HCT116 (cell line): Measurements from ENCODE around the gene STRIT1. TPM values are rescaled to one million over a fixed set of nuclear protein-coding genes. Genes with fewer than 3 reads are reported as not detected.

ENCODE experiments used
- ATAC-seq: fragments of 200-7000 bp; cut with Tn5 transposase; 2 replicates; pipeline ENCODE4 v1.9.1; 2020; ENCODE audit warnings: mild to moderate bottlenecking, moderate library complexity
- BruUV-seq: library from RNA; stranded (reverse); fragments of 400-500 nt; replicated peaks from 2 replicates; lab custom pipeline; 2021; lab: Mats Ljungman, UMichigan
- CTCF ChIA-PET: fragments of 300-600 bp; sonication (Branson Sonifier 250); formaldehyde crosslinking; loops from one replicate; lab custom pipeline; 2021; ENCODE audit warnings: antibody characterized with exemption; lab: Charles Lee
- POLR2A ChIA-PET: fragments of 300-600, 350-600 bp; sonication (Branson Sonifier 250); formaldehyde crosslinking; loops from one replicate; lab custom pipeline; 2021; ENCODE audit warnings: antibody characterized with exemption; lab: Charles Lee
- RAD21 ChIA-PET, 2 experiments: fragments of 300-600 bp; sonication (Branson Sonifier 250); formaldehyde crosslinking; loops; one replicate each; lab custom pipeline; 2023; ENCODE audit warnings: low total read pairs in 2 of 2; ENCODE audit not compliant: uncharacterized antibody in 2 of 2, unreplicated experiment in 2 of 2, low non-redundant PET in 1 of 2; lab: Charles Lee
- DNase-seq: peaks from one replicate; pipeline ENCODE4 v3.0.0-alpha.2; 2010; ENCODE audit warnings: low read depth, low spot score
- H2AFZ ChIP-seq: fragments of 200-600 bp; shearing (Covaris generic), sonication (generic); 2 replicates; pipeline ENCODE4 v1.6.1; 2017; ENCODE audit warnings: low read depth, mixed run types, mixed read lengths, antibody characterized with exemption, low read length; ENCODE audit not compliant: poor library complexity, severe bottlenecking
- H3K27ac ChIP-seq: 2 replicates; pipeline ENCODE4 v1.5.1; 2012; ENCODE audit warnings: low read depth, low read length
- H3K27me3 ChIP-seq: fragments of 200-600 bp; sonication (generic); 2 replicates; pipeline ENCODE4 v1.6.1; 2016; ENCODE audit warnings: mixed run types, low read length, mixed read lengths; ENCODE audit not compliant: insufficient read depth
- H3K36me3 ChIP-seq, 2 experiments: fragments of 200-500 bp in 1 of 2; fragments of 200-600 bp in 1 of 2; sonication (Bioruptor generic) in 1 of 2; sonication (generic) in 1 of 2; 2 replicates each; pipeline versions ENCODE4 v1.5.1 to v1.6.1; 2014 to 2016; ENCODE audit warnings: low read length in 2 of 2, inconsistent platforms in 1 of 2, mixed read lengths in 1 of 2, mixed run types in 1 of 2; ENCODE audit not compliant: insufficient read depth in 2 of 2, control insufficient read depth in 1 of 2
- H3K4me1 ChIP-seq, 2 experiments: fragments of 200-600 bp in 1 of 2; sonication (generic) in 1 of 2; 2 replicates each; pipeline versions ENCODE4 v1.5.1 to v1.6.1; 2012 to 2017; ENCODE audit warnings: low read length in 2 of 2, inconsistent platforms in 1 of 2, mild to moderate bottlenecking in 1 of 2, mixed read lengths in 1 of 2, mixed run types in 1 of 2, moderate library complexity in 1 of 2; ENCODE audit not compliant: insufficient read depth in 2 of 2, control insufficient read depth in 1 of 2
- H3K4me2 ChIP-seq: fragments of 200-600 bp; sonication (generic); 2 replicates; pipeline ENCODE4 v1.6.1; 2017; ENCODE audit warnings: mixed run types, low read length, mixed read lengths
- H3K4me3 ChIP-seq, 2 experiments: fragments of 200-600 bp in 1 of 2; sonication (generic) in 1 of 2; replicated peaks in 1 of 2; 2 replicates each; pipeline ENCODE4 v1.5.1; 2011 to 2016; ENCODE audit warnings: low read length in 2 of 2, control low read depth in 1 of 2, low read depth in 1 of 2, mild to moderate bottlenecking in 1 of 2, mixed read lengths in 1 of 2, mixed run types in 1 of 2
- H3K79me2 ChIP-seq: fragments of 200-600 bp; sonication (generic); 2 replicates; pipeline ENCODE4 v1.6.1; 2017; ENCODE audit warnings: mild to moderate bottlenecking, mixed run types, low read length, moderate library complexity, mixed read lengths; ENCODE audit not compliant: insufficient read depth
- H3K9ac ChIP-seq: fragments of 200-600 bp; sonication (generic); 2 replicates; pipeline ENCODE4 v1.6.1; 2016; ENCODE audit warnings: low read length, mixed read lengths
- H3K9me2 ChIP-seq: fragments of 200-600 bp; sonication (generic), shearing (Covaris generic); 2 replicates; pipeline ENCODE4 v1.6.1; 2017; ENCODE audit warnings: mixed run types, mild to moderate bottlenecking, moderate library complexity; ENCODE audit not compliant: insufficient read depth
- H3K9me3 ChIP-seq, 2 experiments: fragments of 200-500 bp in 1 of 2; fragments of 200-600 bp in 1 of 2; sonication (Bioruptor generic) in 1 of 2; sonication (generic) in 1 of 2; 2 replicates each; pipeline ENCODE4 v1.6.1; 2014 to 2017; ENCODE audit warnings: low read length in 2 of 2, mixed read lengths in 2 of 2, inconsistent platforms in 1 of 2, low read depth in 1 of 2, mild to moderate bottlenecking in 1 of 2, mixed run types in 1 of 2, moderate library complexity in 1 of 2; ENCODE audit not compliant: control insufficient read depth in 1 of 2, insufficient read depth in 1 of 2
- H4K20me1 ChIP-seq: fragments of 200-600 bp; sonication (generic), shearing (Covaris generic); 2 replicates; pipeline ENCODE4 v1.6.1; 2017; ENCODE audit warnings: mixed run types, mild to moderate bottlenecking, moderate library complexity; ENCODE audit not compliant: insufficient read depth
- ATF3 ChIP-seq: IDR thresholded peaks from 2 replicates; pipeline ENCODE4 v1.6.1; 2012
- CEBPB ChIP-seq: IDR thresholded peaks from 2 replicates; pipeline ENCODE4 v1.6.1; 2012; ENCODE audit warnings: low read depth
- EGR1 ChIP-seq: IDR thresholded peaks from 2 replicates; pipeline ENCODE4 v1.6.1; 2012; ENCODE audit warnings: low read depth
- ELF1 ChIP-seq: IDR thresholded peaks from 2 replicates; pipeline ENCODE4 v1.6.1; 2012; ENCODE audit warnings: low read depth, borderline replicate concordance
- EZH2 ChIP-seq: fragments of 200-600 bp; sonication (generic); IDR thresholded peaks from 2 replicates; pipeline ENCODE4 v1.6.1; 2017; ENCODE audit warnings: antibody characterized with exemption, mixed run types
- EZH2phosphoT487 ChIP-seq: fragments of 200-600 bp; IDR thresholded peaks from 2 replicates; pipeline ENCODE4 v1.6.1; 2018; ENCODE audit warnings: antibody characterized with exemption, borderline replicate concordance
- FOSL1 ChIP-seq: IDR thresholded peaks from 2 replicates; pipeline ENCODE4 v1.6.1; 2012; ENCODE audit warnings: low read depth
- MAX ChIP-seq: IDR thresholded peaks from 2 replicates; pipeline ENCODE4 v1.6.1; 2012
- POLR2A ChIP-seq: IDR thresholded peaks from 2 replicates; pipeline ENCODE4 v1.7.0; 2011; ENCODE audit warnings: borderline replicate concordance; ENCODE audit not compliant: insufficient read depth, insufficient read length; ENCODE audit errors: extremely low read depth
- REST ChIP-seq: IDR thresholded peaks from 2 replicates; pipeline ENCODE4 v1.6.1; 2012; ENCODE audit warnings: low read depth
- SP1 ChIP-seq: IDR thresholded peaks from 2 replicates; pipeline ENCODE4 v1.6.1; 2012; ENCODE audit warnings: low read depth
- SRF ChIP-seq: IDR thresholded peaks from 2 replicates; pipeline ENCODE4 v1.6.1; 2012; ENCODE audit warnings: low read depth
- TCF7L2 ChIP-seq: IDR thresholded peaks from 2 replicates; pipeline ENCODE4 v1.7.0; 2011; ENCODE audit warnings: borderline replicate concordance, inconsistent platforms; ENCODE audit not compliant: insufficient read depth, insufficient read length; ENCODE audit errors: extremely low read depth
- YY1 ChIP-seq: IDR thresholded peaks from 2 replicates; pipeline ENCODE4 v1.6.1; 2011; ENCODE audit warnings: low read length, low read depth, moderate library complexity, mild to moderate bottlenecking; ENCODE audit not compliant: insufficient replicate concordance; ENCODE audit errors: extremely low read depth
- ZBTB33 ChIP-seq: IDR thresholded peaks from 2 replicates; pipeline ENCODE4 v1.6.1; 2011; ENCODE audit warnings: mild to moderate bottlenecking, low read length, moderate library complexity; ENCODE audit not compliant: insufficient replicate concordance; ENCODE audit errors: extremely low read depth
- ZFX ChIP-seq: fragments of 450-650 bp; IDR thresholded peaks from 2 replicates; pipeline ENCODE4 v1.6.1; 2017
- ZNF274 ChIP-seq: fragments of 200-500 bp; sonication (Bioruptor generic); IDR thresholded peaks from 2 replicates; pipeline ENCODE4 v1.6.1; 2014; ENCODE audit warnings: mild to moderate bottlenecking, low read depth, low read length, inconsistent platforms
- intact Hi-C: fragments of 100-400 bp; cut with micrococcal nuclease; formaldehyde crosslinking; loops from 2 replicates; pipeline ENCODE4 v1.10.0; 2022
- total RNA-seq: library from RNA; stranded (reverse); gene quantifications from one replicate; pipeline ENCODE4 v1.2.1, GENCODE V29; 2021; ENCODE audit not compliant: unreplicated experiment

Gene STRIT1
- total RNA-seq, 1 experiment from 2014 or later = not detected

GRCh38 chr3:155296413-155296812, 2.9 kb upstream of the STRIT1 start:
- H3K27ac ChIP-seq = no peak overlapping the region
- no peak for TF ChIP-seq POLR2A
- no peak for TF ChIP-seq EGR1
- no peak for TF ChIP-seq CEBPB
- TF ChIP-seq ZNF274 = no peak
- TF ChIP-seq ZFX = no peak
- TF ChIP-seq REST = no peak
- no peak for TF ChIP-seq YY1
- TF ChIP-seq ATF3 = no peak
- TF ChIP-seq SRF = no peak
- TF ChIP-seq MAX = no peak
- no peak for TF ChIP-seq FOSL1
- no peak for TF ChIP-seq SP1
- no peak for TF ChIP-seq ZBTB33
- no peak for TF ChIP-seq EZH2
- TF ChIP-seq ELF1 = no peak
- TF ChIP-seq TCF7L2 = no peak
- no peak for TF ChIP-seq EZH2phosphoT487
- no peaks in the 10 kb centered on the region for H4K20me1 ChIP-seq
- H2AFZ ChIP-seq = no peak overlapping the region
- ChIA-PET POLR2A (no interaction called here), CTCF (no interaction called here), RAD21 (no interaction called here)
- H3K9ac ChIP-seq = no peak overlapping the region
- no peaks in the 10 kb centered on the region for H3K79me2 ChIP-seq
- no peaks in the 10 kb centered on the region for H3K9me2 ChIP-seq
- intact Hi-C loops = no loop called here
- no peaks in the 10 kb centered on the region for H3K36me3 ChIP-seq
- BruUV-seq = no TSS peak
- no peak for DNase-seq
- no peak overlapping the region for H3K4me2 ChIP-seq
- no peaks in the 10 kb centered on the region for H3K9me3 ChIP-seq
- H3K4me1 ChIP-seq = no peaks in the 10 kb centered on the region
- H3K4me3 ChIP-seq = no peak overlapping the region
- no peak for ATAC-seq
- no peaks in the 10 kb centered on the region for H3K27me3 ChIP-seq
